Epithelial cell of proximal tubule (primary cell): ENCODE results near the gene C16orf89. TPM values are rescaled to one million over a fixed set of nuclear protein-coding genes. Genes with fewer than 3 reads are reported as not detected.

Source experiments
- DNase-seq: peaks from one replicate; pipeline ENCODE4 v3.0.0-alpha.2; 2011; ENCODE audit warnings: low read depth
- H3K4me3 ChIP-seq: 2 replicates; pipeline ENCODE4 v1.5.1; 2011; ENCODE audit warnings: low read depth, mild to moderate bottlenecking, low read length
- CTCF ChIP-seq: conservative IDR thresholded peaks from 2 replicates; pipeline ENCODE4 v1.5.1; 2012; ENCODE audit warnings: low read depth, mild to moderate bottlenecking, low read length
- total RNA-seq: library from RNA; depleted of rRNA; stranded (reverse); fragments of >200 nt; gene quantifications from 2 replicates; pipeline ENCODE4 v1.2.3, GENCODE V29; 2015

The C16orf89 gene
- total RNA-seq, 1 donor from 2014 or later = not detected

DNA sequence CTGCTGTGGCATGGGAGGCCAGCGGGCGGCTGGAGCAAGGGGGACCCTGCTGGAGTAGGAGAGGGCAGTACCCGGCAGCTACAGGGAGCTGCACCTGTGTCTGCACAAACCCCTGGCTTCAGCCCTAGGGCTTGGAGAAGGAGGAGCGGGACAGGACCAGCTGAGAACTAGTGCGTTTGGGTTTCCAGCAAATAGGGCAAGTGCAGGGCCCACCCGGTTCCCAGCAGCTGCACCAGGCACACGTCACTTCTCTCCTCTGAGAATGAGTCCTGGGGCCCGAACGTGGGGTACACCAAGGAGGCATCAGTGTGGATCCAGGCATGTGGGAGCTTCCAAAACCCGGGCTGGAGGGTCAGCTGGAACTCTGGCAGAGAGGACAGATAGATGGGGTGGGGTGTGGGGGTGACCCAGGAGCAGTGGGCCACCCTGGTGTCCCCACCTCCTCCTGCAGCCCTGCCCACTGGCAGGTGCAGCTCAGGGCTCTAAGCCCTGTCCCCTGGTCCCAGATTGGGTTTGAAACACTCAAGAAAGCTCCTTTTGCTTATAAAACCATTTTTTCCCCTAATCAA lies 5.6 kb downstream of the C16orf89 start:
- no peak for TF ChIP-seq CTCF
- no peak for DNase-seq
- no peak overlapping the region for H3K4me3 ChIP-seq

GRCh38 chr16:5059386-5060072 lies 6.2 kb downstream of the C16orf89 start:
- DNase-seq = no peak
- H3K4me3 ChIP-seq = no peak overlapping the region
- TF ChIP-seq CTCF = no peak

DNA sequence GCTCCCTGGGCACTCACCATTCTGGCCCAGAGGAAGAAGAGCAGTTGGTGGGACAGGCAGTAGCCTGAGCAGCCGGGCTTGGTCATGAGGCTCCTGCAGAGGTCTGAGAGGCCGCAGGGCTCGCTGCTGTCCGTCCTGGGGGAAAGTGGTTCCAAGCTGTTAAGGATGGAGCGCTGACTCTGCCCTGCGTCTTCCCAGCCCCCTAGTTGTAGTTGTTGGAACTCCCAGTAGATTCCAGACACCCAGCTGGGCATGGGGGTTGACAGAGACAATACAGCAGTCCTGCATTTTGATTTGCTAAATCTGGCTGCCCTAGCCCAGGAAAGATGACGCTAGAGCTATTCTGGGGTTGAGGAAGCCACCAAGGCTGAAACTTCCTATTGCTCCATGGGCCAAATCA lies 7.3 kb downstream of the C16orf89 start:
- H3K4me3 ChIP-seq = no peak overlapping the region
- no peak for DNase-seq
- peak; percentile 22 for TF ChIP-seq CTCF

GRCh38 chr16:5056352-5056751 lies 9.4 kb downstream of the C16orf89 start:
- no peak for DNase-seq

GRCh38 chr16:5054876-5055865 lies 10.6 kb downstream of the C16orf89 start:
- no peak for DNase-seq
- no peak for TF ChIP-seq CTCF
- no peak overlapping the region for H3K4me3 ChIP-seq

More at GRCh38 chr16:5056352-5056751, 9.4 kb downstream of the C16orf89 start:
- H3K4me3 ChIP-seq = no peak overlapping the region
- TF ChIP-seq CTCF = peak; percentile 46

- H3K4me3 ChIP-seq = no peak overlapping the region
- no peak for TF ChIP-seq CTCF
- no peak for DNase-seq
These were observed 18.8 kb downstream of the C16orf89 start for GRCh38 chr16:5046914-5047313.
